ENCODE measurements around the gene RAB31. TPM values are rescaled to one million over a fixed set of nuclear protein-coding genes. Genes with fewer than 3 reads are reported as not detected.

RAB31 gene
- total RNA-seq, 2 donors from 2014 or later, result 4.7 to 16.0 TPM

- no peaks in the 10 kb centered on the region for H3K4me1 ChIP-seq
- no peaks in the 10 kb centered on the region for H3K27me3 ChIP-seq
- H3K9ac ChIP-seq (ENCODE audit: low read depth in 2 of 2, low read length in 2 of 2), result no peak overlapping the region
- no peaks in the 10 kb centered on the region for H3K9me3 ChIP-seq
- intact Hi-C loops (cut with DNase I), result no loop called here
- H3K36me3 ChIP-seq, result no peaks in the 10 kb centered on the region
- TF ChIP-seq CTCF (IDR thresholded peaks at IDR 0.05), result no peak
- no peak overlapping the region for H3K27ac ChIP-seq
- H3K4me3 ChIP-seq, result no peak overlapping the region
- DNase-seq, result no peak
Observed at GRCh38 chr18:9694952-9695495, 13.1 kb upstream of the RAB31 start.

- no peak overlapping the region for H3K4me3 ChIP-seq
- intact Hi-C loops (cut with DNase I), result no loop called here
- no peak for DNase-seq
- no peak overlapping the region for H3K9ac ChIP-seq (ENCODE audit: low read depth in 2 of 2, low read length in 2 of 2)
- no peaks in the 10 kb centered on the region for H3K4me1 ChIP-seq
- no peak for TF ChIP-seq CTCF (IDR thresholded peaks at IDR 0.05)
- H3K36me3 ChIP-seq, result no peaks in the 10 kb centered on the region
- no peak overlapping the region for H3K27ac ChIP-seq
- no peaks in the 10 kb centered on the region for H3K9me3 ChIP-seq
- no peaks in the 10 kb centered on the region for H3K27me3 ChIP-seq
Observed at GRCh38 chr18:9695605-9696004, 12.5 kb upstream of the RAB31 start.

GRCh38 chr18:9696112-9696511 is 12.0 kb upstream of the RAB31 start:
- H3K4me3 ChIP-seq, result no peak overlapping the region
- no peaks in the 10 kb centered on the region for H3K36me3 ChIP-seq
- no peak for DNase-seq
- intact Hi-C loops (cut with DNase I), result no loop called here
- H3K9me3 ChIP-seq, result no peaks in the 10 kb centered on the region
- no peak overlapping the region for H3K27ac ChIP-seq
- no peaks in the 10 kb centered on the region for H3K27me3 ChIP-seq
- no peaks in the 10 kb centered on the region for H3K4me1 ChIP-seq
- H3K9ac ChIP-seq (ENCODE audit: low read depth in 2 of 2, low read length in 2 of 2), result no peak overlapping the region
- no peak for TF ChIP-seq CTCF (IDR thresholded peaks at IDR 0.05)

- Histone ChIP-seq H3K9me3 (no peaks in the 10 kb centered on the region), H3K27ac (no peak overlapping the region), H3K4me3 (no peak overlapping the region), H3K9ac (ENCODE audit: low read depth in 2 of 2, low read length in 2 of 2) (no peak overlapping the region), H3K27me3 (no peaks in the 10 kb centered on the region), H3K4me1 (no peaks in the 10 kb centered on the region), H3K36me3 (no peaks in the 10 kb centered on the region)
- intact Hi-C loops (cut with DNase I), result no loop called here
- DNase-seq, result no peak
- no peak for TF ChIP-seq CTCF (IDR thresholded peaks at IDR 0.05)
Observed at GRCh38 chr18:9696701-9697100, 11.4 kb upstream of the RAB31 start.

GRCh38 chr18:9697121-9697520 is 11.0 kb upstream of the RAB31 start:
- H3K4me1 ChIP-seq, result no peaks in the 10 kb centered on the region
- H3K27me3 ChIP-seq, result no peaks in the 10 kb centered on the region
- intact Hi-C loops (cut with DNase I), result no loop called here
- TF ChIP-seq CTCF (IDR thresholded peaks at IDR 0.05), result no peak
- no peak for DNase-seq
- no peaks in the 10 kb centered on the region for H3K9me3 ChIP-seq
- no peak overlapping the region for H3K4me3 ChIP-seq
- H3K36me3 ChIP-seq, result no peaks in the 10 kb centered on the region
- no peak overlapping the region for H3K27ac ChIP-seq
- H3K9ac ChIP-seq (ENCODE audit: low read depth in 2 of 2, low read length in 2 of 2), result no peak overlapping the region

All from colonic mucosa (tissue), 4 donors.